Spleen (tissue), 7 donors: Measurements from ENCODE around the gene TBL1X.

ENCODE experiments used
- CTCF ChIP-seq, 11 experiments: fragments of 200-600 bp in 7 of 11; fragments of 450-650 bp in 4 of 11; sonication (generic) in 4 of 11; IDR thresholded peaks in 8 of 11; conservative IDR thresholded peaks in 3 of 11; 1 replicate in 7 of 11; 2 replicates in 4 of 11; pipeline versions ENCODE4 v1.4.0 to v1.8.0; 2016 to 2021; ENCODE audit warnings: antibody characterized with exemption in 11 of 11, inconsistent platforms in 4 of 11, mild to moderate bottlenecking in 1 of 11
- POLR2A ChIP-seq, 3 donors: fragments of 450-650 bp; IDR thresholded peaks; one replicate each; pipeline ENCODE4 v1.5.1; 2017; ENCODE audit warnings: antibody characterized with exemption in 3 of 3, mild to moderate bottlenecking in 1 of 3
- POLR2AphosphoS5 ChIP-seq, 3 donors: sonication (generic); formaldehyde crosslinking; IDR thresholded peaks; one replicate each; pipeline ENCODE4 v1.5.1; 2017; ENCODE audit warnings: antibody characterized with exemption in 3 of 3
- donor health status: DM: no; HTN: no; CAD: no; lungs with moderate emphysema.
- donor health status: DM: no; HTN: no; CAD: no.
- donor health status: DM: no; HTN: no; CAD: no.

- TF ChIP-seq CTCF (IDR thresholded peaks at IDR 0.05 in 8 of 11, conservative IDR thresholded peaks at IDR 0.05 in 3 of 11) (no peak), POLR2AphosphoS5 (IDR thresholded peaks at IDR 0.05) (no peak), POLR2A (IDR thresholded peaks at IDR 0.05) (no peak)
Observed at GRCh38 chrX:9604111-9604907, 139.5 kb downstream of the TBL1X start.
